HG03342 (cell line): ENCODE results near the gene MTCL1.

Experiments used
- ATAC-seq: cut with Tn5 transposase; IDR thresholded peaks from one replicate; pipeline ENCODE4 v1.9.1; 2021; ENCODE audit warnings: mild to moderate bottlenecking, moderate library complexity; ENCODE audit not compliant: unreplicated experiment

The MTCL1 gene

DNA sequence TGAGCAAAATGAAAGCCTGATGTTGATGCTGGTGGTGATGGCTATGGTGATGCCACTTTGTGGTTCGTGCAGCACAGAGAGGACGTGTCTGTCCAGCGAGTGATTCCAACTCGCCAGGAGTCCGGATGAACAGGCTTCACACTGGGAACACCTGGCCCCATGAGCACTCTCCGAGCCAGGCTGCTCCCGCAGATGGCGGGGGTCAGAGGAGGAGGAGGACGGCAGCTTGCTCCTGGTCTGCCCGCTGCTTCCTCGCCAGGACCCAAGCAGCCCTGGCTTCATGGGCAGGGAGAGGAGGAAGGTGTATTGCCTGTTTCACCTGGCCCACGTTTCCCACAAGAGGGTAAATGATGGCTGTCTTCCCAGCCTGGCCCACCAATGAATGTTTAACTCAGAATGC lies 121.6 kb downstream of the MTCL1 start:
- ATAC-seq: no peak

GRCh38 chr18:8828300-8828699 lies 122.9 kb downstream of the MTCL1 start:
- no peak for ATAC-seq

GRCh38 chr18:8828798-8829197 lies 123.4 kb downstream of the MTCL1 start:
- no peak for ATAC-seq

- ATAC-seq: no peak
Observed at GRCh38 chr18:8830067-8831060, 125.0 kb downstream of the MTCL1 start.

- no peak for ATAC-seq
Observed at GRCh38 chr18:8831112-8831511, 125.8 kb downstream of the MTCL1 start.

DNA sequence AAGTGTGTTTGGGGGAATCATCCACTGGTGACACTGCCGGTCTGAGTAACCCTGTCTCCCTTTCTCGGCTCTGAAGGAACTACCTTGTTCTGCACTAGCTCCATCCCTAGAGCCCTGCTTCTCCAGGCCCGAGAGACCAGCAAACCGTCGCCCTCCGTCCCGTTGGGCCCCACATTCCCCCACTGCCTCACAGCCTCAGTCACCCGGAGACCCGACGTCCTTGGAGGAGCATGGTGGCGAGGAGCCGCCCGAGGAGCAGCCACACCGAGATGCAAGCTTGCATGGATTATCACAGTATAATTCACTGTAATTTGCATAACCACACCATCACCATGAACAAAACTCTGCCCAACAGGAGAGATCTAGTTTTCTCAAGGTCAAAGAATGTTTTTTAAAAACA lies 126.2 kb downstream of the MTCL1 start:
- ATAC-seq: no peak

GRCh38 chr18:8833480-8833879 lies 128.1 kb downstream of the MTCL1 start:
- ATAC-seq: no peak

GRCh38 chr18:8834881-8835280 lies 129.5 kb downstream of the MTCL1 start:
- ATAC-seq: no peak

- ATAC-seq: no peak
Observed at GRCh38 chr18:8835521-8835953, 130.2 kb downstream of the MTCL1 start.

- ATAC-seq: no peak
Observed at GRCh38 chr18:8839281-8839680, 133.9 kb downstream of the MTCL1 start.

DNA sequence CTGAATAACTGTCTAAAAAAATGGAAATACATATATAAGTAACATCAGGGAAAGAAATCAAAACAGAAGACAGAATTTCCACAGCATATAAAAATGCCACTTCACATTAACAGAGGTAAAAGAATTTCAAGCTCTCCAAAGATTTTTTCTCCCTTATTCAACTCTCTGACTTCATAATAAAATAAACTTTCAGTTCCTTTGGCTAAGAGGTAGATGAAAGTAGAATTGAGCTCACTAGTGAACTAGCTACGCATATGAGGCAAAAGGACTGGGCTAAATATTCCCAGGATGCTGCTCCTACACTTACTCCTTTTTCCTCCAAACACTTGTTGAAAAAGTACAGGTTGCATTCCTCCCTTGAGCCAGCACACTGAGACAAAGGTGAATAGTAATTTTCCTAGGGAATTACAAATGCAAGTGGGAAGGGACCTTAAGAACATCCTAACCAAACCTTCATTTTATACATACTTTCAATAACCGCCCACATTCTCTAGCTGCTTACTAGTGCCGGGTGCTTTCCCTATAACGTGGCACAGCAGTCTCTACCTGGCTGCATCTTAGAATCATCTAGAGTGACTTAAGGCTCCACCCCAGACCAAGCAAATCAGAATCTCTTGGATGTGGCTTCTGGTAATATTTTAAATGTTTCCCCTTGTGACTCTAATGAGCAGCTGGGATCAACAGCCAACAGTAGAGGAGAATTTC lies 136.6 kb downstream of the MTCL1 start:
- ATAC-seq: no peak

- no peak for ATAC-seq
Observed at GRCh38 chr18:8842506-8842905, 137.2 kb downstream of the MTCL1 start.

- no peak for ATAC-seq
Observed at GRCh38 chr18:8843005-8843404, 137.6 kb downstream of the MTCL1 start.

DNA sequence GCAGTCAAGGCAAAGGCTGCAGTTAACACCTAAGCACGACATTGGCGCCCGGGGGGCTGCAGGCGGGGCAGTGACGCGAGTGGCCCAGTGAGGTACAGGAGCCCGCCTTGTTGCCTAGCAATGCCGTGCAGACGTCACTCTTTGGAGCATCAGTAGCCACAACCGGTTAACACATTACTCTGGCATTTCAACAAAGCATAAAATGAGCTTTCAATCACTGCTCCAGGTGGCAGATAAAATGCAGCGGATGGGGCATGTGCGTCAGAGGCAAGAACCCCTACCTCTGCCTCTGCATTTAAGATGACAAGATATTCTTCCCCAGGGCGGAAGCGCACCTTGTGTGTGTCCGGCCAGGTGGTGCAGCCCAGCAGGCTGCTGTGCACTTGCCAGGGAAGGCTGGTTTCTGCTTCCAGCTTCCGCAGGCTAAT lies 139.4 kb downstream of the MTCL1 start:
- ATAC-seq: no peak

DNA sequence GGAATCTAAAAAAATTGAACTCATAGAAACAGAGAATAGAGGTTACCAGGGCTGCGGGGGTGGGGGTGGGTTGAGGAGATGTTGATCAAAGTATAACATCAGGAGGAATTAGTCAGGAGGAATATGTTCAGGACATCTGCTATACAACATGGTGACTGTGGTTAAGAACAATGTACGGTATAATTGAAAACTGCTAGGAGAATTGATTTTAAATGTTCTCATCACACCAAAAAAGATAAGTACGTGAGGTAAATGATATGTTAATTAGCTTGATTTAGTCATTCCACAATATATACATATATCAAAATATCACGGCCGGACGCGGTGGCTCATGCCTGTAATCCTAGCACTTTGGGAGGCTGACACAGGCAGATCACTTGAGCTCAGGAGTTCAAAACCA lies 140.2 kb downstream of the MTCL1 start:
- ATAC-seq: no peak

GRCh38 chr18:8847066-8847755 lies 141.9 kb downstream of the MTCL1 start:
- no peak for ATAC-seq

DNA sequence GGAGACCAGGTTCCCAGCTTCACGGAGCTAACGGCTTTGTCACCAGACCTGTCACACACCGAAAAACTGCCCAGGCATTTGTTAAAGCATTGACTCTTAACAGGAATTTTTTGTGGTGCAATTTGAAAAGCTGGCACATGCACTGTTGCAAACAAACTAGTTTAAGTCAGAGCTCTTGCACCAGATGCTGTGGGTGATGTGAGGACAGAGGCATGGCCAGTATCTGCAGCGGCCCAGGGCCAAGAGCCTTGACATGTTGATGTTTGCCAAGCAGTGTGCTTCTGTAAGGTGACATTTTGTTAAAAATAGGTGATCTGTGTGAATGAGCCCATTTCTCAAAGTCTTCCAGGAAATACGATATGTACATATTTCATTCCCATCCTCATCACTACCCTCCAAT lies 142.5 kb downstream of the MTCL1 start:
- no peak for ATAC-seq

DNA sequence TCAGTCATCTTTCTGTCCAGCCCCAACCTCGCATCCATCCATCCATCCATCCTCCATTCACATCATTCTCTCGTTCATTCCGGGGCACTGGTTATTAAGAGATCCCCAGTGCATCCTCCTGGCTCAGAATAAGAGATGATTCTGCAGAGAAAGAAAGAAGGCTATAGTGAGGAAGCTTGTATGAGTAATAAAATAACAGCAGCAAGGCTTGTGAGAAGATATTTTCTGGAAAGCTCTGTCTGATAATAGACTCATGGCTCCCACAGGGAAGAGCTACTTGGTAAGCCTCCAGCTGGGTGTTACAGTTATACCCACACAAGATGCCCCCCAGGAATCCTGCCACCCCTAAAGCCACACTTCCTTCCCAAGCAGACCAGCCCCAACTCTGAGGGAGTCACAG lies 143.2 kb downstream of the MTCL1 start:
- no peak for ATAC-seq

DNA sequence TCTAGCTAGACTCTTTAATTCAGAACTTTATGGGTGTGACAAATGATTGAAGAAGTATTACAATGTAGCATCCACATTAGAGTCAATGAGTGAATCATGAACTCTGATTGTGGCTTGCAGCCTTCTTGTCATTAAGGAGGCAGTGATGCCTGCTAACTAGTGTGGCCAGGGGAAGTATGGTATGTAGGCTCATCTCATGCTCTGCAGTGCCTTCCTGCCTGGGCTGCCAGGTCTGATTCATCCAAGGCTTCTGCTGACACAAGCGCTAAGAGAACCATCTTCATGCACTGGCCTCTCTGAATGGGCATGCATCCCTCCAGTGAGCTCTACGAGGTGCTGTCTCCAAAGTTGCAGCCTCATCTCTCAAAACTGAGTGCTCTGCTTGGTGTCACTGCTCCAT lies 144.3 kb downstream of the MTCL1 start:
- ATAC-seq: no peak

DNA sequence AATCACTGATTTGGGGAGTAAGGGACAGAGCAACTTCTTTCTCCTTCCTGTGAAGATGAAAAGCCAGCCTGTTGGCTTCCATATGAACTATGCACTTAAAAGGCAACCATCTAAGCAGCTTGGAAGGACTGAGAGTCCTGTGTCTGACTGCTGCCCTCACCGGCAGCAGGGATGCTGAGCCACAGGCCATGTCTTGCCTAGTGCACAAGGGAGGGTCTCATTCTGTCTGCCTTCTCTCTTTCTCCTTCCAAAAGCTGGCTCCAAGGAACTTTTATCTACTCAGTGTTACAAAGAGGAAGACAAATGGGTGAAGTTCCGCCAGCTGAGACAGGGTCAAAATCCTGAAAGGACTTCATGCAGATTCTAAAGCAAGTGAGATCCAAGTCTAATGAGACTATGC lies 146.3 kb downstream of the MTCL1 start:
- ATAC-seq: no peak

DNA sequence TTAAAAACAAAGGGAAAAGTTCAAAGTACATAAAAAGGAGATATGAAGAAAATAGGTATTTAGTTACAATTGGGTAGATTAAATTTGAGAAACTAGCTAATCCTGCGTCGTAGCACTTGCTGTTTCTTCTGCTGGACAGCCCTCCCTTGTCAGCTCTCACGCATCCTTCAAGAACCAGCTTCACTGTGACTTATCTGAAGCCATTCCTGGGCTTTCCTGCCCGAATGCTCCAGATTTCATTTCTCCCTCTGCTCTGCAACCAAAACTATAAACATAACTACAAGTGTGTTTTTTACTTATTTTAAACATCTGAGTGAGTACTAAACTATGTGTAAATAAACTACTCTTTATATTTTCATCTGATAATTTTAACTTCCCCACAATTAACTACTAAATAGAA lies 149.2 kb downstream of the MTCL1 start:
- ATAC-seq: no peak
